ENCODE data around the gene IGFL1.
"Not testable (repeated sequence)": the region's sequence is repeated elsewhere in the genome, so short reads cannot be mapped to it uniquely, and the experiment has no call there.

Gene IGFL1

GRCh38 chr19:46202872-46203860 lies 26.4 kb upstream of the IGFL1 start:
- no peak for DNase-seq

GRCh38 chr19:46204008-46204407 lies 25.5 kb upstream of the IGFL1 start:
- no peak for DNase-seq

- DNase-seq = no peak
Measured at GRCh38 chr19:46205183-46205984, 24.2 kb upstream of the IGFL1 start.

GRCh38 chr19:46206176-46206575 lies 23.4 kb upstream of the IGFL1 start:
- DNase-seq = no peak

- DNase-seq = no peak
Measured at GRCh38 chr19:46206682-46207081, 22.9 kb upstream of the IGFL1 start.

DNA sequence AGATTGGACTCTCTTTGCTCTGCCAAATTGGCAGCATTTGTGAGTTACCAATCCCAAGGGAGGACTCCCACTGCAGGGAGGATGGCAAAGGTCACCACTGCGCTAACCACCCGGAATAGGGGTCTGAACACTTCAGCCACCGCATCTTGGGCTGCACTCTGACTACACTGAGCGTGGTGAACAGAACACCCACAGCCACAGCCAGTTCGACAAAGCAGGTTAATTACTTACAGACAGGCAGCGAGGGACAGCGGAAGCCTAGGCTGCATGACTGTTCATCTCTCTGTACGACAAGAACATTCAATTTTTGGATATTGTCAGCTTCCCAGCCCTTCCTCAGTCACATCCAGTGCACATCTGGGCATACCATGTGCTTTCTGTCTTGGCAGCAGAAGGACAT lies 21.7 kb upstream of the IGFL1 start:
- not testable (repeated sequence) for DNase-seq

DNA sequence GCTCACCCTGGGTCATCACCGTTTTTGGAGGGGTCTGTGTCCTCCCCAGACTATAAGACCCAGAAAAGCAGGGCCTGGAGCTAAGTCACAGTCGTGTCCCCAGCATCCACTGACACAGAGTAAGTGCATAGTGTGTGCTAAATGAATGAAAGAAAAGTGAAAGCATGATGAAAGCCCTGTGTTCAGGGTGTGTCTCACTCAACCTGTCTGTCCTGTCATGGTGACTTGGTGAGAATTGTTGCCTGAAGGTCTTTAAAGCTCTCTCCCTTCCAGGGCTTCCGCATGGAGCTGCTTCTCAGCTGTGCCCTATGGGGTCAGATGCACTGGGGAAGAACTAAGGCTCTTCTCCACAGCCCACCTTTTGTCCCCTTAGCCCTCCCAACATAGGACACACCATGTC lies 20.5 kb upstream of the IGFL1 start:
- DNase-seq = no peak

DNA sequence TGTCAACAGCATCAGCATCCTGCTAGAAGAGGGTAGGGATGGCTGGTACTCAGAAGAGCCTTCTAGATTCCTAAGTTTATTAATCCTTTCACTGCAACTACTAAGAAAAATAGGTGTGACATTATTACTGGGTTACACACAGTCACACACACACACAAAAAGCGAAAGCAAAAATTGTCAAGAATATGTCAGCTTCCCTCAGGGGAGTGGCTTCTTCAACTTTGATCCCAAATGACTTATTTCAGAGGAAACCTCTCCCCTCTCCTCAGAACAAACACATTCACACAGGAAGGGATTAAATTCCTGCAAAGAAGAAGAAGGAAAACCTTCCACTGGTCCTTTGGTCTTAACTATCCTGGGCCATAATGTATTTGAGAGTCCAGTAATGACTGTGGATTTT lies 20.1 kb upstream of the IGFL1 start:
- no peak for DNase-seq

- DNase-seq = no peak
Measured at GRCh38 chr19:46210669-46211068, 18.9 kb upstream of the IGFL1 start.

GRCh38 chr19:46211201-46211881 lies 18.2 kb upstream of the IGFL1 start:
- no peak for DNase-seq

DNA sequence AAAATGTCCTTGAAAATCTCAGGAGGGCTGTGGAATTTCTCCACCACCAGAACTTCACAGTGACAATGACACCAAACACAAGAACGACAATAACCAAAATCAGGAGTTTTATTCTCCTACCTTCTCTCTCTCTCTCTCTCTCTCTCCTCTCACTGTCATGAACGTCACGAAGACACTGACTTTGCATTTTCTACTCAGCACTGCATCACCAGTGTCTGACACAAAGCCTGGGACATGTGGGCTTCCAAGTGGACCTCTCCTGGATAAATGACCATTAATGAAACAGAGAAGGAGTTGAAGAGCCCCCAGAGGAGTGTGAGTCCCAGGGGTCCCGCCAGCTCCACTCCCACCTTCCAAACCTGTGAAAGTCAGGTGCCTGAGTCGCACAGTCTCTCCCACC lies 16.9 kb upstream of the IGFL1 start:
- not testable (repeated sequence) for DNase-seq

DNA sequence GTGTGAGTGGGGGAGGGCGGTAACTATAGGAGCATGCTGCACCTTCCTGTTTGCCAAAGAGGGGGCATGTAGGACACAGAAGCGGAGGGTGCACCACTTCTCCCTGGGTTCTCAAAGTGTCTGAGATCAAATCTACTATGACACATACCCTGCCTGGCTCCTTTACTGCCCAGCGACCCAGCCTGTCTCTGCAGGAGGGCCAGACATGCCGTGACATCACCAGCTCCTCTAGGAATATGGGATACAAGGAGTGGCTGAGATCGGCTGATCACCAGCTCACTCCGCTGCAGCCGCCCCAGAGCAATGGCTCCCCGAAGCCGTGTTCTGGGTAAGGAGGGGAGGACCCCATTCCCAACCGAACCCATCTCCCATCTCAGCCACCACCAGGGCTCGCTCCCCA lies 16.4 kb upstream of the IGFL1 start:
- no peak for DNase-seq

GRCh38 chr19:46213806-46214205 lies 15.7 kb upstream of the IGFL1 start:
- DNase-seq = no peak

GRCh38 chr19:46216612-46217011 lies 12.9 kb upstream of the IGFL1 start:
- DNase-seq = no peak

- no peak for DNase-seq
Measured at GRCh38 chr19:46217476-46217875, 12.1 kb upstream of the IGFL1 start.

GRCh38 chr19:46218160-46218559 lies 11.4 kb upstream of the IGFL1 start:
- no peak for DNase-seq

DNA sequence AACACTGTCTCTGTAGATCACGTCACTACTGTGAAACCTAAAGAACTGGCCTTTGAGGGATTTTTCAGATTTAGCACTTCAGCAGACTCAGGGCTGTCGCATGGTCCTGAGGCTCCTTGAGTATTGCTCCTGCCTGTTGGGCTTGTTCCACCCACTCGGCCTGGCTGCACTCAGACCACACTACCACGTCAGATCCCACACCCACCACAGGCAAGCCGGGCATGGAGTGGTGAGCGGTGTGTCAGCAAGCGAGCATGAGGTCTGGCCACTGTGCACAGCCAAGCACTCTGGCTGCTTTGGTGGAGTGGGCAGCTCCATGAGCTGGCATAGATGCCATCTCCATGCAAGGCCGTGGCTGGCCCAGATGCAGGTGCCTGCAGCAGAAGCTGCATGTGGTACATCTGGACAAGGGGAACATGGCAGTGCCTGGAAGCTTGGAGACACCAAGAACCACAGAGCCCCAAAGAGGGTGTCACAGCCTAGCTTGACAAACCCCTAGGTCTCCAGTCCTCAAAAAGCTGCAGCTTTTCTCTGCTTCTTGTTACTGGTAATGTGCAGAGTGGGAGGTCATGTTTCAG lies 9.4 kb upstream of the IGFL1 start:
- DNase-seq = no peak

DNA sequence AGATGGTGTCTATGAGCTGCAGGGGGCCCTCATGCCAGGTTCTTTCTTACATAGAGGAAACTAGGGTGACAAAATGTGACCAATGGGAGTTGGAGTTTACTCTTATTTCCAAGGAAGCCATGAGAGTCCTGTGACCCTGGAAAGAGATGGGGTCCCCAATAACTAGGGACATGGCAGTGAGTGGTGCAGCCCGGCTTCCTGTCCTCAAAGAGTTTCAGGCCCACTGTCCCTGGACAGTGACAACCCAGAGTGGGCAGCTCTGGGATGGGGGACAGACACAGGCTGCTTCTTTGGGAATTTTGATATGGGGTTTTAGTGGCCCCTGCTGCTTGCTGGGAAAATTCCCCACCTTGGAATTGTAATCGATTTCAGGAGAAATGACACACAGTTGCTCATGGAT lies 8.4 kb upstream of the IGFL1 start:
- no peak for DNase-seq

- DNase-seq = no peak
Measured at GRCh38 chr19:46221981-46222610, 7.4 kb upstream of the IGFL1 start.

- not testable (repeated sequence) for DNase-seq
Measured at GRCh38 chr19:46223787-46224186, 5.8 kb upstream of the IGFL1 start.

- DNase-seq = no peak
Measured at GRCh38 chr19:46224773-46225172, 4.8 kb upstream of the IGFL1 start.

DNA sequence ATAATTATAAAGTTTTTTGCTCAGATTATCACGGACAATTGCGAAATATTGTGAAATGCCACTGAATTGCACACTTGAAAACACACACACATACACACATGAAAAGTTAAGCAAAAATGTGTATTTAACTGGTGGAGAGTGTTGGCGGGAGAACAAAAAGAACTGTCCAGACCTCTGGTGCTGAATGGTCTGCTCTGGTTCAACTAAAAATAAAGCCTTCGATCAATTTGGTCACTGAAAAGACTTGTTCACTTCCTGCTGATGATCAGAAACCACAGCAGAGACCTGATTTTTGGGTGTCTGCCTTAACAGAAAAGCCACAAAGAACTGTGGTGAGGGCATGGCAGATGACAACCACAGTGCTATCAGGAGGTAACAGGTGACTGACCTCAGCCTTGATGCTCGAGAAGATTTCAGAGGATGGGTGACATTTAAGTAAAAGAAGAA lies 4.0 kb upstream of the IGFL1 start:
- DNase-seq = no peak

Measured in central memory CD4-positive, alpha-beta T cell (primary cell).